GM12878 (cell line): Measurements from ENCODE around the gene SPAG7. TPM values are rescaled to one million over a fixed set of nuclear protein-coding genes. Genes with fewer than 3 reads are reported as not detected.
A peak's percentile ranks its signal among the peaks of the same experiment; 100 is the strongest.

Source experiments
- ATAC-seq: fragments of 200-7000 bp; cut with Tn5 transposase; 3 replicates; pipeline ENCODE4 v1.9.1; 2020; ENCODE audit warnings: mild to moderate bottlenecking, moderate library complexity
- BruUV-seq: library from RNA; stranded (reverse); fragments of 400-500 nt; replicated peaks from 2 replicates; lab custom pipeline; 2021; lab: Mats Ljungman, UMichigan
- CTCF ChIA-PET: fragments of 300-600 bp; sonication (Branson Sonifier 250); formaldehyde crosslinking; extraction: SDS; loops from one replicate; lab custom pipeline; 2021; ENCODE audit warnings: inconsistent platforms; lab: Yijun Ruan, JAX
- POLR2A ChIA-PET: fragments of 350-600 bp; formaldehyde crosslinking; extraction: SDS; loops from one replicate; lab custom pipeline; 2021; ENCODE audit warnings: inconsistent platforms; lab: Charles Lee
- RAD21 ChIA-PET: fragments of 300-600 bp; sonication (Branson Sonifier 250); formaldehyde crosslinking; loops from one replicate; lab custom pipeline; 2023; ENCODE audit warnings: antibody characterized with exemption; ENCODE audit not compliant: unreplicated experiment; lab: Charles Lee
- SMC1A ChIA-PET: fragments of 300-600 bp; sonication (Branson Sonifier 250); formaldehyde crosslinking; loops from one replicate; lab custom pipeline; 2023; ENCODE audit not compliant: unreplicated experiment, uncharacterized antibody; lab: Charles Lee
- DNase-seq: peaks from one replicate; pipeline ENCODE4 v3.0.0-alpha.2; 2011; ENCODE audit warnings: low read depth, low spot score
- FAIRE-seq: peaks from 3 replicates; lab custom pipeline; 2011; peaks lifted over from hg19 to GRCh38; lab: Jason Lieb, UNC
- H2AFZ ChIP-seq: 2 replicates; pipeline ENCODE4 v1.6.0; 2011; ENCODE audit warnings: low read depth, low read length, control low read depth; ENCODE audit not compliant: control insufficient read depth
- H3K27ac ChIP-seq: 2 replicates; pipeline ENCODE4 v1.5.1; 2011; ENCODE audit warnings: control low read depth; ENCODE audit not compliant: control insufficient read depth, insufficient read depth
- H3K27me3 ChIP-seq, 2 experiments: replicated peaks in 1 of 2; 2 replicates each; pipeline versions ENCODE4 v1.6.0 to v1.6.1; 2011; ENCODE audit warnings: low read length in 1 of 2; ENCODE audit not compliant: control insufficient read depth in 2 of 2, insufficient read depth in 2 of 2
- H3K36me3 ChIP-seq, 2 experiments: 2 replicates each; pipeline ENCODE4 v1.5.1; 2011; ENCODE audit warnings: low read length in 1 of 2; ENCODE audit not compliant: control insufficient read depth in 2 of 2, insufficient read depth in 2 of 2
- H3K4me1 ChIP-seq: 2 replicates; pipeline ENCODE4 v1.6.1; 2011; ENCODE audit warnings: mild to moderate bottlenecking, low read length, moderate library complexity, mixed read lengths; ENCODE audit not compliant: control insufficient read depth, insufficient read depth
- H3K4me2 ChIP-seq: 2 replicates; pipeline ENCODE4 v1.6.0; 2011; ENCODE audit warnings: control low read depth; ENCODE audit not compliant: control insufficient read depth, insufficient read depth
- H3K4me3 ChIP-seq: fragments of 200-600 bp; sonication (generic); 2 replicates; pipeline ENCODE4 v1.5.1; 2016
- H3K79me2 ChIP-seq: 2 replicates; pipeline ENCODE4 v1.6.0; 2011; ENCODE audit warnings: low read length; ENCODE audit not compliant: control insufficient read depth, insufficient read depth
- H3K9ac ChIP-seq: 2 replicates; pipeline ENCODE4 v1.8.0; 2011; ENCODE audit warnings: low read length, control low read depth, mixed read lengths; ENCODE audit not compliant: control insufficient read depth, insufficient read depth
- H3K9me3 ChIP-seq: replicated peaks from 3 replicates; pipeline ENCODE4 v1.5.1; 2011; ENCODE audit warnings: mild to moderate bottlenecking, low read length; ENCODE audit not compliant: control insufficient read depth, insufficient read depth
- H4K20me1 ChIP-seq: 2 replicates; pipeline ENCODE4 v1.6.0; 2011; ENCODE audit not compliant: control insufficient read depth, insufficient read depth
- BCL11A ChIP-seq: IDR thresholded peaks from 2 replicates; pipeline ENCODE4 v1.6.1; 2011; ENCODE audit warnings: low read depth, low read length
- EED ChIP-seq: sonication (generic); IDR thresholded peaks from 2 replicates; pipeline ENCODE4 v1.6.1; 2016; ENCODE audit warnings: antibody characterized with exemption, low read depth
- ETV6 ChIP-seq, 2 experiments: fragments of 450-650 bp in 1 of 2; IDR thresholded peaks in 1 of 2; conservative IDR thresholded peaks in 1 of 2; 2 replicates each; pipeline ENCODE4 v1.6.1; 2014; ENCODE audit warnings: antibody characterized with exemption in 1 of 2, borderline replicate concordance in 1 of 2, low read depth in 1 of 2, mild to moderate bottlenecking in 1 of 2, moderate library complexity in 1 of 2
- IKZF1 ChIP-seq: fragments of 450-650 bp; conservative IDR thresholded peaks from 2 replicates; pipeline ENCODE4 v1.6.1; 2017; ENCODE audit warnings: antibody characterized with exemption, mild to moderate bottlenecking
- MEF2B ChIP-seq: fragments of 450-650 bp; IDR thresholded peaks from 2 replicates; pipeline ENCODE4 v1.6.1; 2018; ENCODE audit warnings: mild to moderate bottlenecking, moderate library complexity; ENCODE audit not compliant: partially characterized antibody, poor library complexity, severe bottlenecking
- MLLT1 ChIP-seq: fragments of 450-650 bp; IDR thresholded peaks from 2 replicates; pipeline ENCODE4 v1.6.1; 2016; ENCODE audit warnings: mild to moderate bottlenecking
- NFIC ChIP-seq: IDR thresholded peaks from 2 replicates; pipeline ENCODE4 v1.6.1; 2012; ENCODE audit warnings: low read depth, mild to moderate bottlenecking, inconsistent platforms, low read length, moderate library complexity
- NR2F1 ChIP-seq: fragments of 450-650 bp; conservative IDR thresholded peaks from 2 replicates; pipeline ENCODE4 v1.6.1; 2017; ENCODE audit warnings: mild to moderate bottlenecking
- PAX5 ChIP-seq: IDR thresholded peaks from 2 replicates; pipeline ENCODE4 v1.6.1; 2011; ENCODE audit warnings: low read depth, low read length, borderline replicate concordance
- POLR2AphosphoS2 ChIP-seq: IDR thresholded peaks from 2 replicates; pipeline ENCODE4 v1.6.1; 2011; ENCODE audit warnings: low read depth, mild to moderate bottlenecking, low read length, improper control_type of control experiment, moderate library complexity
- POU2F2 ChIP-seq: IDR thresholded peaks from 3 replicates; pipeline ENCODE4 v1.6.1; 2011; ENCODE audit warnings: low read depth, mild to moderate bottlenecking, low read length, borderline replicate concordance
- RELA ChIP-seq: fragments of 450-650 bp; IDR thresholded peaks from 2 replicates; pipeline ENCODE4 v1.8.0; 2014; ENCODE audit warnings: borderline replicate concordance; ENCODE audit not compliant: partially characterized antibody
- RELB ChIP-seq: fragments of 450-650 bp; IDR thresholded peaks from 2 replicates; pipeline ENCODE4 v1.6.1; 2017; ENCODE audit warnings: low read depth, mild to moderate bottlenecking, moderate library complexity
- RUNX3 ChIP-seq: IDR thresholded peaks from 2 replicates; pipeline ENCODE4 v1.6.1; 2012; ENCODE audit warnings: low read length, inconsistent platforms
- SPI1 ChIP-seq: IDR thresholded peaks from 2 replicates; pipeline ENCODE4 v1.6.1; 2011; ENCODE audit warnings: low read depth, mild to moderate bottlenecking, low read length, moderate library complexity, borderline replicate concordance; ENCODE audit not compliant: insufficient read depth
- SRF ChIP-seq, 2 experiments: IDR thresholded peaks; 2 replicates each; pipeline ENCODE4 v1.6.1; 2011; ENCODE audit warnings: low read depth in 2 of 2, low read length in 2 of 2, mild to moderate bottlenecking in 1 of 2, moderate library complexity in 1 of 2
- SUZ12 ChIP-seq: fragments of 200-600 bp; sonication (generic); IDR thresholded peaks from one replicate; pipeline ENCODE4 v1.6.1; 2018; ENCODE audit warnings: antibody characterized with exemption, mild to moderate bottlenecking; ENCODE audit not compliant: unreplicated experiment
- TARDBP ChIP-seq: IDR thresholded peaks from 2 replicates; pipeline ENCODE4 v1.6.1; 2016; ENCODE audit warnings: borderline replicate concordance
- USF2 ChIP-seq: IDR thresholded peaks from 2 replicates; pipeline ENCODE4 v1.6.1; 2011; ENCODE audit warnings: low read depth, low read length, improper control_type of control experiment, borderline replicate concordance
- YY1 ChIP-seq: IDR thresholded peaks from 2 replicates; pipeline ENCODE4 v1.6.1; 2011; ENCODE audit warnings: low read depth, mild to moderate bottlenecking, low read length
- ZNF207 ChIP-seq: fragments of 450-650 bp; IDR thresholded peaks from 2 replicates; pipeline ENCODE4 v1.6.1; 2014; ENCODE audit warnings: antibody characterized with exemption, mild to moderate bottlenecking, borderline replicate concordance
- ZZZ3 ChIP-seq: IDR thresholded peaks from 2 replicates; pipeline ENCODE4 v1.6.1; 2011; ENCODE audit warnings: low read depth; ENCODE audit not compliant: control insufficient read depth, insufficient read length
- WGBS: methylation state at CpG from one replicate; pipeline ENCODE4 v1.1.6; 2016; ENCODE audit warnings: low lambda C conversion rate; ENCODE audit not compliant: insufficient replicate concordance, insufficient coverage; ENCODE audit errors: missing lambda C conversion rate; 5-methylcytosine and 5-hydroxymethylcytosine counted together
- in situ Hi-C: fragments of 300-500 bp; cut with MboI; formaldehyde crosslinking; loops from 9 replicates; pipeline ENCODE4 v1.14.3; 2018; ENCODE audit warnings: mixed read lengths
- intact Hi-C: fragments of 100-400 bp; cut with micrococcal nuclease; formaldehyde crosslinking; loops from one replicate; pipeline ENCODE4 v1.14.2; 2022; ENCODE audit not compliant: unreplicated experiment
- polyA plus RNA-seq, 11 experiments: library from polyadenylated mRNA; depleted of rRNA in 4 of 11; unstranded in 6 of 11; stranded (reverse) in 5 of 11; fragments of >200 nt; fragmentation: Nextera tagmentation in 4 of 11; fragmentation: Illumina TruSeq in 1 of 11; extraction: Ambion mirVana in 4 of 11; extraction: Trizol in 1 of 11; gene quantifications; 1 replicate in 1 of 11; 2 replicates in 10 of 11; pipeline versions ENCODE4 v1.2.1 to v1.2.3, GENCODE V29; 2011 to 2016; ENCODE audit warnings: inconsistent platforms in 2 of 11, missing spikeins in 2 of 11, low read depth in 1 of 11
- total RNA-seq, 4 experiments: library from RNA; depleted of rRNA in 3 of 4; stranded (reverse); fragments of >200 nt in 3 of 4; fragmentation: Illumina TruSeq in 1 of 4; extraction: Trizol in 1 of 4; gene quantifications; 2 replicates each; pipeline versions ENCODE4 v1.2.1 to v1.2.3, GENCODE V29; 2013 to 2021

The SPAG7 gene
- total and polyA plus RNA-seq, 10 of the 15 experiments (the other 5 are each of a cell fraction or from before 2014, with no cell fraction given) = 7.9 to 146 (median 88.7) TPM

GRCh38 chr17:4931963-4932362, 35.7 kb downstream of the SPAG7 start, which contains the start of gene GP1BA:
GP1BA (plus strand) TSS chr17:4932277; CDS start chr17:4932605, 328 bp downstream.
- DNase-seq = no peak
- ChIA-PET POLR2A (interaction anchor here (1.3 kb wide), 1 partner anchor 13 kb away, joined by 3 read pairs; no protein-coding TSS in a partner anchor), SMC1A (no interaction called here), CTCF (interaction anchor here (1.0 kb wide), 1 partner anchor 49 kb away, joined by 3 read pairs; no protein-coding TSS in a partner anchor), RAD21 (no interaction called here)
- ATAC-seq = peak; percentile 32
- no peak within 1 kb of the TSS; the same call in 1 of the 2 replicates for H3K4me3 ChIP-seq
- peaks cover 21% of the 10 kb centered on the region for H3K4me1 ChIP-seq
- peak within 1 kb of the TSS; percentile 39 for H3K27ac ChIP-seq
- FAIRE-seq = no peak
- 0 out of 2 replicates have a peak within 1 kb of the TSS, but pooled peaks have one; percentile 30 for H3K4me2 ChIP-seq
- no peaks in the 10 kb centered on the region for H4K20me1 ChIP-seq
- no peak within 1 kb of the TSS for H3K9ac ChIP-seq
- BruUV-seq = no TSS peak
- in situ Hi-C loops (no loop called here), intact Hi-C loops (no loop called here)
- no peaks in the 10 kb centered on the region for H3K27me3 ChIP-seq
- peaks cover 0 to 10% of the 10 kb centered on the region in 2 experiments; a peak in 2 of 4 replicates for H3K36me3 ChIP-seq
- H2AFZ ChIP-seq = 0 out of 2 replicates have a peak within 1 kb of the TSS, but pooled peaks have one; percentile 12
- no peak for TF ChIP-seq SUZ12
- peak; percentile 69 for TF ChIP-seq EED
- TF ChIP-seq SRF (IDR thresholded peaks at IDR 0.05; ENCODE audit: low read depth in 2 of 2, low read length in 2 of 2) = peak in 1 of 2 experiments; percentile 60; a peak in 1 of 4 replicates
- TF ChIP-seq POLR2AphosphoS2 = no peak
- 0 out of 2 replicates have a peak, but pooled peaks have one; percentile 24 for TF ChIP-seq PAX5
- no peak for TF ChIP-seq BCL11A
- peak; percentile 79 for TF ChIP-seq SPI1
- TF ChIP-seq IKZF1 = peak; percentile 73
- no peak for TF ChIP-seq ZZZ3
- TF ChIP-seq ZNF207 = no peak
- 0 out of 4 replicates have a peak, but pooled peaks of 1 of the 2 experiments have one; percentile 22 for TF ChIP-seq ETV6 (conservative IDR thresholded peaks at IDR 0.05 in 1 of 2, IDR thresholded peaks at IDR 0.05 in 1 of 2; ENCODE audit: borderline replicate concordance in 1 of 2, low read depth in 1 of 2)
- no peak for TF ChIP-seq MLLT1
- TF ChIP-seq YY1 = peak; percentile 36; the same call in 1 of the 2 replicates
- TF ChIP-seq USF2 = no peak
- TF ChIP-seq RUNX3 = peak; percentile 82
- no peak for TF ChIP-seq POU2F2
- 0 out of 2 replicates have a peak, but pooled peaks have one; percentile 23 for TF ChIP-seq RELB
- peak; percentile 56 for TF ChIP-seq RELA
- 0 out of 2 replicates have a peak, but pooled peaks have one; percentile 28 for TF ChIP-seq NFIC
- no peak for TF ChIP-seq NR2F1
- no peak for TF ChIP-seq TARDBP
- peak; percentile 39 for TF ChIP-seq MEF2B
- TF ChIP-seq, all 136 proteins: peak for 12
- WGBS = 53% methylated on average over 14 of the region's 14 CpGs
- Histone ChIP-seq H3K79me2 (no peaks in the 10 kb centered on the region), H3K9me3 (no peaks in the 10 kb centered on the region)
